Upper lobe of left lung (tissue), 6 donors: ENCODE data around the gene SCN4B. TPM values are rescaled to one million over a fixed set of nuclear protein-coding genes. Genes with fewer than 3 reads are reported as not detected.

Experiments used
- ATAC-seq, 2 donors: fragments of 200-7000 bp; cut with Tn5 transposase; one replicate each; pipeline ENCODE4 v1.9.1; 2022; ENCODE audit warnings: mild to moderate bottlenecking in 2 of 2, moderate library complexity in 2 of 2; ENCODE audit not compliant: low FRiP score in 2 of 2
- DNase-seq, 2 donors: peaks; one replicate each; pipeline ENCODE4 v3.0.0-alpha.2; 2019 to 2020
- H3K27ac ChIP-seq, 4 donors: fragments of 200-600 bp; sonication (generic); one replicate each; pipeline ENCODE4 v1.5.1; 2016 to 2019
- H3K27me3 ChIP-seq, 4 donors: fragments of 200-600 bp; sonication (generic); one replicate each; pipeline ENCODE4 v1.5.1; 2017 to 2019
- H3K36me3 ChIP-seq, 4 donors: fragments of 200-600 bp; sonication (generic); one replicate each; pipeline ENCODE4 v1.5.1; 2016 to 2019
- H3K4me1 ChIP-seq, 4 donors: fragments of 200-600 bp; sonication (generic); one replicate each; pipeline ENCODE4 v1.5.1; 2018 to 2019
- H3K4me3 ChIP-seq, 4 donors: fragments of 200-600 bp; sonication (generic); one replicate each; pipeline ENCODE4 v1.5.1; 2017 to 2019; ENCODE audit warnings: mild to moderate bottlenecking in 2 of 4, moderate library complexity in 1 of 4
- H3K9me3 ChIP-seq, 4 donors: fragments of 200-600 bp; sonication (generic); one replicate each; pipeline ENCODE4 v1.5.1; 2018 to 2019
- CTCF ChIP-seq, 6 experiments: fragments of 450-650 bp in 4 of 6; fragments of 200-600 bp in 2 of 6; sonication (generic) in 2 of 6; IDR thresholded peaks; one replicate each; pipeline ENCODE4 v1.5.1; 2016 to 2019; ENCODE audit warnings: antibody characterized with exemption in 6 of 6
- EP300 ChIP-seq, 4 donors: sonication (generic); formaldehyde crosslinking; IDR thresholded peaks; one replicate each; pipeline ENCODE4 v1.5.1; 2017; ENCODE audit warnings: antibody characterized with exemption in 4 of 4, control low read depth in 2 of 4
- POLR2A ChIP-seq, 4 donors: fragments of 450-650 bp; IDR thresholded peaks; one replicate each; pipeline ENCODE4 v1.5.1; 2016 to 2017; ENCODE audit warnings: antibody characterized with exemption in 4 of 4, mild to moderate bottlenecking in 2 of 4
- POLR2AphosphoS5 ChIP-seq, 2 donors: sonication (generic); formaldehyde crosslinking; IDR thresholded peaks; one replicate each; pipeline ENCODE4 v1.5.1; 2017; ENCODE audit warnings: antibody characterized with exemption in 2 of 2
- WGBS, 2 donors: methylation state at CpG; one replicate each; pipeline ENCODE4 v1.1.5; 2017 to 2018; 5-methylcytosine and 5-hydroxymethylcytosine counted together
- total RNA-seq, 6 donors: library from RNA; depleted of rRNA in 4 of 6; stranded (reverse); fragments of >200 nt in 4 of 6; gene quantifications; one replicate each; pipeline versions ENCODE4 v1.1.0 to v1.2.1, GENCODE V29; 2016 to 2021
- donor health status: DM: no; HTN: no; CAD: no; lungs with moderate emphysema.
- donor health status: DM: no; HTN: yes; CAD: no; lungs with severe emphysema.

SCN4B gene
- total RNA-seq, 6 donors from 2014 or later: under 0.01 to 5.5 (median 3.3) TPM

GRCh38 chr11:118102721-118103261 lies 49.8 kb downstream of the SCN4B start:
- DNase-seq (no peak), ATAC-seq (no peak)
- Histone ChIP-seq H3K36me3 (no peaks in the 10 kb centered on the region), H3K9me3 (no peaks in the 10 kb centered on the region), H3K4me1 (no peaks in the 10 kb centered on the region), H3K4me3 (no peak overlapping the region), H3K27ac (no peak overlapping the region), H3K27me3 (no peaks in the 10 kb centered on the region)
- WGBS, 2 donors: 63 to 81% methylated on average over 8 to 13 of the region's 13 CpGs
- no peak for TF ChIP-seq EP300 (IDR thresholded peaks at IDR 0.05)
- TF ChIP-seq POLR2AphosphoS5 (IDR thresholded peaks at IDR 0.05): no peak
- no peak for TF ChIP-seq CTCF (IDR thresholded peaks at IDR 0.05)
- no peak for TF ChIP-seq POLR2A (IDR thresholded peaks at IDR 0.05)

- Histone ChIP-seq H3K4me3 (no peak overlapping the region), H3K9me3 (no peaks in the 10 kb centered on the region), H3K36me3 (no peaks in the 10 kb centered on the region), H3K27me3 (no peaks in the 10 kb centered on the region), H3K27ac (no peak overlapping the region), H3K4me1 (no peaks in the 10 kb centered on the region)
- TF ChIP-seq POLR2A (IDR thresholded peaks at IDR 0.05): no peak
- no peak for ATAC-seq
- no peak for DNase-seq
- WGBS, 2 donors: 57 to 74% methylated on average over 3 of the region's 3 CpGs
Measured at GRCh38 chr11:118100691-118101232, 51.9 kb downstream of the SCN4B start.

- H3K4me1 ChIP-seq: no peaks in the 10 kb centered on the region
- no peak for DNase-seq
- H3K9me3 ChIP-seq: no peaks in the 10 kb centered on the region
- no peak for ATAC-seq
- no peaks in the 10 kb centered on the region for H3K36me3 ChIP-seq
- no peak overlapping the region for H3K4me3 ChIP-seq
- TF ChIP-seq POLR2A (IDR thresholded peaks at IDR 0.05) (no peak), CTCF (IDR thresholded peaks at IDR 0.05) (no peak), POLR2AphosphoS5 (IDR thresholded peaks at IDR 0.05) (no peak), EP300 (IDR thresholded peaks at IDR 0.05) (no peak)
- 84% methylated on average over 10 of the region's 10 CpGs for WGBS, 2 donors
- no peaks in the 10 kb centered on the region for H3K27me3 ChIP-seq
- no peak overlapping the region for H3K27ac ChIP-seq
Measured at GRCh38 chr11:118099838-118100556, 52.6 kb downstream of the SCN4B start.

GRCh38 chr11:118098996-118099837 lies 53.4 kb downstream of the SCN4B start:
- DNase-seq (no peak), ATAC-seq (no peak)
- TF ChIP-seq POLR2A (IDR thresholded peaks at IDR 0.05): no peak
- no peak for TF ChIP-seq CTCF (IDR thresholded peaks at IDR 0.05)
- no peak for TF ChIP-seq POLR2AphosphoS5 (IDR thresholded peaks at IDR 0.05)
- no peak for TF ChIP-seq EP300 (IDR thresholded peaks at IDR 0.05)
- Histone ChIP-seq H3K36me3 (no peaks in the 10 kb centered on the region), H3K27ac (no peak overlapping the region), H3K4me1 (no peaks in the 10 kb centered on the region), H3K4me3 (no peak overlapping the region), H3K9me3 (no peaks in the 10 kb centered on the region), H3K27me3 (no peaks in the 10 kb centered on the region)
- 71 to 73% methylated on average over 10 to 11 of the region's 11 CpGs for WGBS, 2 donors

- WGBS, 2 donors: 0 to 17% methylated on average over 1 of the region's 1 CpG
- DNase-seq: no peak
Measured at GRCh38 chr11:118095967-118096367, 56.7 kb downstream of the SCN4B start.

More at GRCh38 chr11:118095967-118096367, 56.7 kb downstream of the SCN4B start:
- Histone ChIP-seq H3K4me1 (no peaks in the 10 kb centered on the region), H3K9me3 (no peaks in the 10 kb centered on the region), H3K27me3 (no peaks in the 10 kb centered on the region), H3K36me3 (no peaks in the 10 kb centered on the region), H3K27ac (no peak overlapping the region), H3K4me3 (no peak overlapping the region)
- no peak for TF ChIP-seq CTCF (IDR thresholded peaks at IDR 0.05)
- TF ChIP-seq POLR2AphosphoS5 (IDR thresholded peaks at IDR 0.05): no peak
- no peak for TF ChIP-seq EP300 (IDR thresholded peaks at IDR 0.05)
- TF ChIP-seq POLR2A (IDR thresholded peaks at IDR 0.05): no peak
- no peak for ATAC-seq
